Stomach (tissue), 4 donors: ENCODE data around the gene MRI1.

ENCODE experiments used
- CTCF ChIP-seq, 7 experiments: fragments of 450-650 bp in 4 of 7; fragments of 200-600 bp in 3 of 7; sonication (generic) in 3 of 7; IDR thresholded peaks; one replicate each; pipeline ENCODE4 v1.5.1; 2016 to 2019; ENCODE audit warnings: antibody characterized with exemption in 7 of 7, control low read depth in 2 of 7, mild to moderate bottlenecking in 1 of 7
- EP300 ChIP-seq: sonication (generic); formaldehyde crosslinking; IDR thresholded peaks from one replicate; pipeline ENCODE4 v1.6.1; 2017; ENCODE audit warnings: antibody characterized with exemption
- POLR2A ChIP-seq, 4 donors: fragments of 450-650 bp; IDR thresholded peaks; one replicate each; pipeline ENCODE4 v1.6.1; 2016; ENCODE audit warnings: antibody characterized with exemption in 4 of 4, control low read depth in 2 of 4, mild to moderate bottlenecking in 1 of 4, moderate library complexity in 1 of 4
- POLR2AphosphoS5 ChIP-seq, 3 donors: sonication (generic); formaldehyde crosslinking; IDR thresholded peaks; one replicate each; pipeline ENCODE4 v1.6.1; 2016; ENCODE audit warnings: antibody characterized with exemption in 3 of 3

- TF ChIP-seq CTCF (IDR thresholded peaks at IDR 0.05) (no peak), POLR2A (IDR thresholded peaks at IDR 0.05) (no peak), EP300 (no peak), POLR2AphosphoS5 (IDR thresholded peaks at IDR 0.05) (no peak)
Observed at GRCh38 chr19:13782537-13782936, 18.2 kb downstream of the MRI1 start.
